ENCODE data around the gene DGKB. TPM values are rescaled to one million over a fixed set of nuclear protein-coding genes. Genes with fewer than 3 reads are reported as not detected.

The DGKB gene
- polyA plus RNA-seq, 2 of the 4 experiments (the other 2 are of a cell fraction), result 0.01 TPM; not detected in 1

GRCh38 chr7:14604606-14605005, 297.9 kb downstream of the DGKB start:
- Histone ChIP-seq H3K4me1 (no peaks in the 10 kb centered on the region), H3K27ac (no peak overlapping the region), H3K4me3 (no peak overlapping the region), H3K4me2 (no peak overlapping the region), H3K9me3 (no peaks in the 10 kb centered on the region)
- ChIA-PET CTCF (interaction anchor here (0.6 kb wide), 1 partner anchor 1324 kb away, joined by 4 read pairs; no protein-coding TSS in a partner anchor), POLR2A (no interaction called here)
- FAIRE-seq, result no peak
- no peak for ATAC-seq
- no peak for DNase-seq (ENCODE audit: low read depth in 1 of 2, low spot score in 1 of 2)
- 2% methylated on average over 2 of the region's 2 CpGs for WGBS (ENCODE audit: missing lambda C conversion rate)
- no peak for TF ChIP-seq HOXA7 (CRISPR knock-in tag; IDR thresholded peaks at IDR 0.05)
- TF ChIP-seq RARB (CRISPR knock-in tag; IDR thresholded peaks at IDR 0.05), result no peak
- TF ChIP-seq PBX3 (IDR thresholded peaks at IDR 0.05), result no peak
- no peak for TF ChIP-seq TP53 (CRISPR knock-in tag; IDR thresholded peaks at IDR 0.05)
- no peak for TF ChIP-seq ZFP36 (IDR thresholded peaks at IDR 0.05; ENCODE audit: borderline replicate concordance, partially characterized antibody)
- TF ChIP-seq SMC3 (IDR thresholded peaks at IDR 0.05), result no peak
- no peak for TF ChIP-seq ESRRA (IDR thresholded peaks at IDR 0.05; ENCODE audit: borderline replicate concordance, low read length)
- no peak for TF ChIP-seq CEBPB (IDR thresholded peaks at IDR 0.05)
- no peak for TF ChIP-seq EHF (CRISPR knock-in tag; IDR thresholded peaks at IDR 0.05)
- no peak for TF ChIP-seq ELK1 (IDR thresholded peaks at IDR 0.05; ENCODE audit: low read depth, low read length)
- no peak for TF ChIP-seq RCOR1 (IDR thresholded peaks at IDR 0.05; ENCODE audit: low read depth, low read length)
- no peak for TF ChIP-seq CHD2 (IDR thresholded peaks at IDR 0.05; ENCODE audit: low read length, partially characterized antibody)
- no peak for TF ChIP-seq FOSB (CRISPR knock-in tag; IDR thresholded peaks at IDR 0.05)
- TF ChIP-seq NPAS2 (CRISPR knock-in tag; IDR thresholded peaks at IDR 0.05; ENCODE audit: borderline replicate concordance), result no peak
- no peak for TF ChIP-seq HOXB5 (CRISPR knock-in tag; IDR thresholded peaks at IDR 0.05)
- no peak for TF ChIP-seq MYC (IDR thresholded peaks at IDR 0.05; ENCODE audit: borderline replicate concordance, low read length)

GRCh38 chr7:14602851-14603250, 299.7 kb downstream of the DGKB start:
- no peak for TF ChIP-seq BHLHE40 (IDR thresholded peaks at IDR 0.05; ENCODE audit: low read depth, low read length)
- no peak for TF ChIP-seq ZC3H11A (IDR thresholded peaks at IDR 0.05)
- no peak for TF ChIP-seq RARB (CRISPR knock-in tag; IDR thresholded peaks at IDR 0.05)
- TF ChIP-seq EHMT2 (IDR thresholded peaks at IDR 0.05; ENCODE audit: low read depth), result no peak
- TF ChIP-seq HOXB5 (CRISPR knock-in tag; IDR thresholded peaks at IDR 0.05), result no peak
- TF ChIP-seq HOXB13 (CRISPR knock-in tag; IDR thresholded peaks at IDR 0.05; ENCODE audit: low read depth), result no peak
- no peak for TF ChIP-seq RAD21 (conservative IDR thresholded peaks at IDR 0.05 in 1 of 2, IDR thresholded peaks at IDR 0.05 in 1 of 2)
- no peak for TF ChIP-seq CHD4 (IDR thresholded peaks at IDR 0.05; ENCODE audit: borderline replicate concordance)
- TF ChIP-seq CTCF (IDR thresholded peaks at IDR 0.05), result no peak
- TF ChIP-seq ZSCAN20 (CRISPR knock-in tag; IDR thresholded peaks at IDR 0.05), result no peak
- Histone ChIP-seq H3K9me3 (no peaks in the 10 kb centered on the region), H3K4me1 (no peaks in the 10 kb centered on the region), H3K4me3 (no peak overlapping the region), H3K27ac (no peak overlapping the region), H3K4me2 (no peak overlapping the region)
- DNase-seq (ENCODE audit: low read depth in 1 of 2, low spot score in 1 of 2), result no peak
- ChIA-PET CTCF (interaction anchor here (0.6 kb wide), 1 partner anchor 1930 kb away, joined by 3 read pairs; no protein-coding TSS in a partner anchor), POLR2A (no interaction called here)
- no peak for ATAC-seq
- WGBS (ENCODE audit: missing lambda C conversion rate), result 36% methylated on average over 1 of the region's 1 CpG
- no peak for FAIRE-seq

All from A549 (cell line).